CD4-positive, alpha-beta T cell treated with Interleukin-15 for 4 hours (primary cell): ENCODE results near the gene DYNC1H1.

Source experiments
- DNase-seq: peaks from one replicate; pipeline ENCODE4 v3.0.0-alpha.2; 2020; ENCODE audit warnings: low spot score

Gene DYNC1H1

DNA sequence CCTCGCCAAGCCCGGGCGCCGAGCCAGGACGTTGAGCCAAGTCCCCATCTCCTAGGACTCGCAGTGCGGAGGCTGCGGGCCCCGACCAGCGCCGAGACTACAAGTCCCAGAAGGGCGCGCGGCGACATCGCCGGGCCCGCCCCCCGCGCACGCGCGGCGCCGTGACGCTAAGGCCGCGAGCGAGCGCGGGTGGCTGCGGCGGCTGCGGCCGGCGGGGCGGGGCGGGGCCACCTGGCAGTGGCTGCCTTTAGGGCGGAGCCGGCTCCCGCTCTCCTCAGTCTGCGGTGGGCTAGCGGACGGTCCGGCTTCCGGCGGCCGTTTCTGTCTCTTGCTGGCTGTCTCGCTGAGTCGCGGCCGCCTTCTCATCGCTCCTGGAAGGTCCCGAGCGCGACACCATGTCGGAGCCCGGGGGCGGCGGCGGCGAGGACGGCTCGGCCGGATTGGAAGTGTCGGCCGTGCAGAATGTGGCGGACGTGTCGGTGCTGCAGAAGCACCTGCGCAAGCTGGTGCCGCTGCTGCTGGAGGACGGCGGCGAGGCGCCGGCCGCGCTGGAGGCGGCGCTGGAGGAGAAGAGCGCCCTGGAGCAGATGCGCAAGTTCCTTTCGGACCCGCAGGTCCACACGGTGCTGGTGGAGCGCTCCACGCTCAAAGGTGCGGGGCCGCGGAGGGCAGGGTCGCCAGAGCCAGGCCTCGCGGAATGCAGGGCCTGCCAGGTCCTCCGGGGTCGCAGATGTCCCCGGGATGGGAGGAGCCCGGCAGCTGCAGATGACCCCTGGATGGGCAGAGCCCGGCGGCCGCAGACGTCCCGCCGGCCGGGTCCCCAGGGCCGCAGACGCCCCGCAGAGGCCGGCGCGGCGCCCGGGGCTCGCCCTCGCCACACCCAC, at the start of gene DYNC1H1:
TSS of gene DYNC1H1 (plus strand) at position 277 of the 884 bp plus-strand sequence. CDS start at position 396, 119 bp downstream.
- peak; percentile 85 for DNase-seq

DNA sequence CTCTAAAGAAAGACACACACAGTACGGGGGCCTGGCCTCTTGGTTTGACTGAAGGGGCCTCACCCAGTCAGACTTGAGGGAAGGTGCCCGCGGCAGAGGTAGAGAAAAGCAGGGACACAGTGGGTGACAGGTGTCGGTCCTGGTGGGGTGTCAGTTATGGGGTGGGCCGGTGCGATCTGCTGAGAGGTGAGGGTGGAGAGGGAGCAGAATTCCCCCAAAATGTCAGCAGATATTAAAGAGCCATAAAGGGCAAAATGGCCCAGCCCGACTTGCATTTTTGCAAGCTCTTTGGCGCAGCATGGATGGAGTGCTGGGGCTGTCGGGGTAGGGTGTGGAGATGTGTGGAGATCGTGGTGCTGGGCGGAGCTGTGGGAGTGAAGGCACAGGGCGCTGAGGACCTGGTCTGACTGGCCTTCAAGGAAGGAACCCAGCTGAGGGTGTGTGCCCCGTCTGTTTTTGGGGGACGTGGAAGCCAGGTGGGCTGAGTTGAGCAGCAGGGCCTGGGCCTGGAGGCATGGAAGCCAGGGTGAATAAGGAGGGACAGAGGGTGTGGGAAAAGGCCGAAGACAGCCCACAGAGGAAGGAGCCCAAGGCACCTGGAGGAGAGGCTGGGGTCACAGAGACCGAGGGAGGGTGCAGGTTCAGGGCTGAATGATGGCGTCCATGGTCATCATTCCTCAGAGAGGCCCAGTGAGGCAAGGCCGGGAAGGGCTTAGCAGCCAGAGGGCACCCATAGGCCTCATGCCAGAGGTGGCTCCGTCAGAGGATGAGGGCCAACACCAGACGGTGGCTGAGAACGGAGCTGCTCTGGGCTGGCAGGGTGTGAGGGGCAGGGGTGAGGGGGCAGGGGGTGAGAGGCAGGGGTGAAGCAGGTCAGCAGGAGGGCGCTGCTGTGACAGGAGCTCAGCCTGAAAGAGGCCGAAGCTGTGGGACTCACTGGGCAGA, 48.2 kb upstream of the DYNC1H1 start:
- no peak for DNase-seq

DNA sequence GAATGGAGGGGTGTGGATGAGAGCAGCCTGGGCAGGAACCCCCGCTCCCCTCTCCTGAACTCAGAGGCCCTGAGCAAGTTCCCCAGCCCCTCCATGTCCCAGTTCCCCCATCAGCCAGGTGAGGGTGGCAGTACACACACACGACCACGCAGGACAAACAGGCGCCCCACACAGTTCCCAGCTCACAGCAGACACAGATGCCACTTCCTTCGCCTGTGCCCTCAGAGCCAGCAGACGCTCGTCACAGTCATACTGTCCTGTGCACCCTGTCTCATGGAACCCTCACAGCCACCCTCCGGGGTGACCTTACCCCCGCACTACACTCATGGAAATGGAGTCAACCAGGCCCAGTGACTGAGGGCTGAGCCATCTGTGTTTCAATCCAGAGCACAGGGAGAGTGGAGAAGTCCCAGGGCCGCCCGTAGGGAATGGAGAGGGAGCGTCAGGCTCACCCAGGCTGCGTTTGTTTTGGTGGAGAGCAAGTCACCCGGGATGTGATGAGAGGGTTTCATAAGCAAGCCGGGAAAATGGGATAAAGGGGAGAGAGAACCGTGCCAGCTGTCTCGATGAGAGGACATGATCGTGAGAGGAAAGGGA, 47.5 kb upstream of the DYNC1H1 start:
- DNase-seq, result no peak

DNA sequence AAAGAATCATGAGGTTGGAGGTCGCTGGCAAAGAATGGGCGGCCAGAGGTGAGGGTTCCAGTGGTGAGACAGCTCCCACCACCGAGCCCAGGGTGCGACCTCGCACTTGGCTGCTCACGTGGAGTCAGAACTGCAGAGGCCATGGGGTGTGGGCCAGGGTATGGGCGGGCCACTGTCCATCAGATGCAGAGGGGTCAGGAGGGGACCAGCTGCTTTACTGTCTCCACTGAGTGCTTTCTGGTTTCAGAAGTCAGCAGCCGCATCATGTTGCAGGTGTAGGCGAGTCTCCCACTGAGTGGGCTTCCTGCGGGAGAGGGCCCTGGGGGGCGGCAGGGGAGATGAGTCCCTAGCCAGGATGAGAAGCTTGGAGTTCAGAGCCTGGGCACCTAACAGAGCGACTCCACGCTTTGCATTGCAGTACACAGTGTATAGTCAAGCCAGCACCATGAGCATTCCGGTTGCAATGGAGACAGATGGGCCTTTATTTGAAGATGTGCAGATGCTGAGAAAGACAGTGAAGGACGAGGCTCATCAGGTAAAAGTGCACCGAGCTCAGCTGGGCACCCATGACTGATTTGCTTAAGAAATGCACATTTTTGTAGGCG, 46.9 kb upstream of the DYNC1H1 start:
- no peak for DNase-seq

DNA sequence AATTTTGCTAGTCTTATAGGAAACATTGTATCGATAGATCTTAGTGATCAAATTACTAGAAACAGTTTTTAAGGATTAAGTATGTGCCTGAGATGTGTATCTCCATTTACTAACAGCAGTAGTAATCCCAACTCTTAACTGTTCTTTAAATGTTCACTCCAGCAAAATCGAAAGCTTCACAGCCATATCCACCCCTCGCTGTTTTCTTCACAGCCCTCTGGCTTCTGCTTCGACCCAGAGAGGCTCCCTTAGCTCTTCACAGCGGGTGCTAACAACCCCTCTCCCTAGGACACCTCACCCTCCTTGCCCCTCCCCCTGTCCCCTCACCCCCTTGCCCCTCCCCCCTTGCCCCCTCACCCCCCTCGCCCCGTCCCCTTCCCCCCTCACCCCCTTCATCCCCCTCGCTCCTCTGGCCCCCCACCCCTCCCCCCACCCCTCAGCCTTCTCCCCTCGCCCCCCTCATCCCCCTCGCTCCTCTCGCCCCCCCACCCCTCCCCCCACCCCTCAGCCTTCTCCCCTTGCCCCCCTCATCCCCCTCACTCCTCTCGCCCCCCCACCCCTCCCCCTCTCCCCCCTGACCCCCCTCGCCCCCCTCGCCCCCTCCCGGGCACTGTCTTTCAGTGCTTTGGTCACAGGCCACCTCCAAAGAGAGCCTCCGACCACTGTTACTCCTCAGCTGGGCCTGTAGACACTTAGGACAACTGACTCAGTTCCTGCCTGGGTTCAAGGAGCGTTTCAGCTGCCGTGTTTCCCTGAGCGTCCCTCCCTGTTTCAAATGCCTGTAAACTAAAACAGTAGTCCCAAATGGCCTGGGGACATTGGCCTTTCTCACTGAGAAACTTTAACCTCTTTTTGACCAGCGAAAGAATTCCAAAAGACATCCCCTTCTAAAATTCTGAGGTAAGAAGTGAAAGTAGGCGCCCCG, 46.0 kb upstream of the DYNC1H1 start:
- no peak for DNase-seq

DNA sequence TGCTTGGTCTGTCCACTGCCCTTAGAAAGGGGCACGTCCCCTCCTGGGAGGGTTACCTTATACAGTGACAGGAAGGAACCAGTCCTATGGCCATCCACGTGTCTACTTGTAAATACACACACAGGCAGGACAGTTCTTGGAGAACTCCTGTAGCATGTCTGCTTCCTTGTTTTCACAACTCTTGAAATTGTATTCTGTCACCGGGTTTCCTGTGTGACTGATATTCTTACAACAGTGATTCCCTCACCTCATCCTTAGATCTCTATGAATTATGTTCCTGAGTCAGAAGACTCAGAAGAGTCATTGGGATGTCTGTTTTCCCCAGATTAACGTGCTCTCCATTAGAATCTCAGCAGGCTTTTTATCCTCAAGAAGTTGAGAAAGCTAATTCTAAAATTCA, 44.1 kb upstream of the DYNC1H1 start:
- no peak for DNase-seq

DNA sequence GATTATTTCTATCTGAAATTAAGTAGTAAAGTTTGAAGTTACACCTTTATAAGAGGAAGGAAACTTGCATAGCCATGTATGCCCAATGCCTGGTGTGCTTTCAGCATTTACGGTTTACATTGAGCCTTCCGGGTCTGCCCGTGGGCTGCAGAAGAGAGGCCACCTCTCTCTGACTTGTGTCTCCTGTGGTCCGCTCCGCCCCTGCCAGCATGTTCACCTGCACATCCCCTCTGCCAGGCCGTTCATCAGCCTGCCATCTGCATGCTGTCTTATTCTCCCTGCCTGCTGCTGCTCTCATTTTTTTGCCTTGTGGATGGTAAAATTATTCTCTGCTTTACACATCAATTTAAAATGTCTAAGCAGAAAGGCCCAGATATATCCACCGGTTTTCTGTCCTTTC, 41.5 kb upstream of the DYNC1H1 start:
- DNase-seq, result no peak

DNA sequence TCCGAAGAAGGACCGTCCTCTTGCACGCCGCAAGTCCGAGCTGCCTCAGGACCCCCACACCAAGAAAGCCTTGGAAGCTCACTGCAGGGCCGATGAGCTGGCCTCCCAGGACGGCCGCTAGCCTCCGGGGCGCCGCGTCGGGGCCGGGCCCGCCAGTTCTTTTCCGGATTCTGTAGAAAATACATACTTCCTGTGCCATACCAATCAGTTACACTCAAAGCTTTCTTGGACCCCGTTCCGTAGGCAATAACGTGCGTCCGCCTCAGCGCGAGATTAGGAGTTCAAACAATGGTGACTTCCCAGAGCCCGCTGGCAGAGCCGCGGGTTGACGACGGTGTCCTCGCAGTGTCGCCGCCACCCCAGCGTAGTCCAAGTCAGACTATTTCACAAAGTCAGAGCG, 39.2 kb upstream of the DYNC1H1 start:
- no peak for DNase-seq

DNA sequence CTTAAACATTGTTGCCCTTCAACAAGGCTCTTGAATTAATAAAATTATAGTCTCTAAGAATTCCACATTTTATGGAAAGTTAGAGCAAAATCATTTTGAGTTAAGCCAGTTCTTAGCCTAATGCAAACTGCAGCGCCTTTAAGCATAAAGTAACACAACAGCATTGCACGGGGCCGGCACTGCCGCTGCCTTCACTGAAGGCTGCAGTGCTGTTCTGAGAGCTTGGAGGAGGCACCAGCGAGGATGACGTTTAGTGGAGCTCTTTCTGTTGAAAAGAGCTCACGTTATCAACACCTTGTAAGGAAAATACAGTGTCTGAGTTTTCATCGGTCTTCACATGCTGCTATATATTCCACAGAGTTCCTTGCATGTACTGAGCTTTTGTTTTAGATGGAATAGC, 38.3 kb upstream of the DYNC1H1 start:
- no peak for DNase-seq

DNA sequence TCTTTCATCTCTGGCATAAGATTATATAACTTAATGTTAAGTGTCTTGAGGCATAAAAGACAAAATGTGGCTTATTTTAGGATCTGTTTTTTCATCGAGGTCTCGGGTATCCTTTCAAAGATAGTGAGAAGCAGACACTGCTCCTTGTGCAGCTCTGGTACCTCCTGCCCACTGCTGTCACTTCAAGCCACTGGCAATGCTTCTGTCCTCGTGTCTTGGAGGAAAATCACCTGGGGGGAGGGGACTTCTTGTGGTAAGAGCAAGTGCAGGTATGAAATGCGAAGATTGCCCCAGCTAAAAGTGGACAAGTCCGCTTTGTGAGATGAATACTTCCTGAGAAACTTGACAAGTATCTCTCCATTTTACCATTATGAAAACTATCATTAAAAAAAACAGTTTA, 37.8 kb upstream of the DYNC1H1 start:
- no peak for DNase-seq

DNA sequence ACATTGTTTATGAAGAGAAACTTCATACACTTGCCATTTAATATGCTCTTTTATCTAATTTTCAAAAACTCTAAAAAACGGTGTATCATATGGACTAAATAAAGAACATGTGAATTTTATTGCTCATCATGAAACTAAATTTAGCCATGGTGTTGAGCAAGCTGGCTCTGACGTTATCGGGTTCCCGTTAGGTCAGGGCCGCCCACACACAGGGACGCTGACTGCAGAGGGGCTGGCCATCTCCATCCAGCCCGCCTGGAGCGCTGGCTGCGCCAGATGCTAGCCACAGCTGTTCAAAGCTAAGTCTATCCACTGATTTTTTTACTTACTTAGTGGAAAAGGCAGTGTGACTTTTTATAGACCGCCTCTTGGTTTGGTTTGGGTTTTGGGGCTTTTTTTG, 36.5 kb upstream of the DYNC1H1 start:
- no peak for DNase-seq

DNA sequence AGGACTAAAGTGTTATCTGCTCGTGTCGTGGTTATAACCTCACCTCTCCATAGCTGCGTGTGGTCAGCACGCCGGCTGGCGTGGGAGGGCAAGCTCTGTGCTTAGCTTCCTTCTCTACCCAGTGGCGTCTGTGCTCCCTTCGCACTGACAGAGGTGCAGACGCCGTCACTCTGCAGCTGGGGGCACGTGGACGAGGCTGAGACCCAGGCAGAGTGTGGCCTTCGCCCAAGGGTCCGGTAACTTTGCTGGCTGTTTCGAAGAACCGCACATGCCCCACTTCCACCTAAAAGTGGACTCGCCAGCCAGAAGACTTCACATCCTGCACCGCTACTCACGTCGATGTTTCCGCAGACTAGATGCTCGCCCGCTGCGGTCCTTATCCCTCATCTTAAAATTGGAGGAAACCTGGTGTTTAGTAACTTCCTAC, 35.9 kb upstream of the DYNC1H1 start:
- no peak for DNase-seq

DNA sequence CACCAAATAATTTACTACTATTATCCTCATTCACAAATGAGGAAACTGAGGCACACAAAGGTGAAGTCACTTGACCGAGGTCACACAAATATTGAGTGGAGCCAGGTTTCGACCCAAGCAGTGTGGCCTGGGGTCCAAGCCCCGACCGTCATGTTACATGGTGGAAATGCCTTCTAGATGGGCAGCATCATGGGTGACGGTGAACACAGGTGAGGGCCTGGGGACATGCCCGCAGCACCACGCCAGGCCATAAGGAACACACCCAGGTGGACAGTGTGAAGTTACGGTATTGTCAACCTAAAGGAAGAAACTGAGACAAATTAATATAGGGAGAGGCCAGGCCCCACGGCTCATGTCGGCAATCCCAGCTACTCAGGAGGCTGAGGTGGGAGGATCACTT, 35.3 kb upstream of the DYNC1H1 start:
- no peak for DNase-seq

DNA sequence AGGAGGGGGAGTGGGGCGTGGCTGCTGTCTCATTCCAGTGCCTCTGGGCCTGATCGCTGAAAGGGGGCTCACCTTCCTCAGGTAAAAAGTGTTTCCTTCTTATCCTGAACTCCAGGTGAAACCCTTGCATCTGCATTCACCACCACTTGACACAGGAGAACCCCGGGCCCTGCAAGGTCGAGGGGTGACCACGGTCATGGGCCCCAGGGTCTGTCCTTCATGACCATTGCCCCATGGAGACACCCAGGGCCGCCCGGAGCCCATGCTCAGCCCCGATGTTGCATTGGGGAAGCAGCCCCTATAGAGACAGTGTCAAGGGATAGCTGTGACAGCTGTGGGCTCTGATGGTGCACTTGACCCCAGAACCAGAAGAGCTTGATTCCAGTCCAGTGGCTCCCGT, 34.4 kb upstream of the DYNC1H1 start:
- DNase-seq, result no peak

DNA sequence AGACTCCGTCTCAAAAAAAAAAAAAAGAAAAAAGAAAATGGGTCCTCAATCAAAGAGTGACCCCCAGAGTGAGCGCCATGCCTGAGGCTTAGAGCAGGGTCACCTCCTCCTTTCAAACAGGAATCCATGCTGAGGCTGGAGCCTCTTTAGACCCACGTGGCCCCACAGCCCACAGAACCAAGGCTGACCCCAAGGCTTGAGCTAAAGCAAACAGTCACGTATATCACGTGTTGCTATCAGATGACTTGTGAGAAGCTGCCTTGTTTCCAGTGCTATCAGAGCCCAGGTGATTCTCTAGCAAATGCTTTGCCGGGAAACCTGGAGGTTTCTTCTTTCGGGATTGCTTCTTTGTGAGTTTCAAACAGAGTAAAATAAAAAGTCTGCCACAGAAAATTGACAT, 31.7 kb upstream of the DYNC1H1 start:
- no peak for DNase-seq

DNA sequence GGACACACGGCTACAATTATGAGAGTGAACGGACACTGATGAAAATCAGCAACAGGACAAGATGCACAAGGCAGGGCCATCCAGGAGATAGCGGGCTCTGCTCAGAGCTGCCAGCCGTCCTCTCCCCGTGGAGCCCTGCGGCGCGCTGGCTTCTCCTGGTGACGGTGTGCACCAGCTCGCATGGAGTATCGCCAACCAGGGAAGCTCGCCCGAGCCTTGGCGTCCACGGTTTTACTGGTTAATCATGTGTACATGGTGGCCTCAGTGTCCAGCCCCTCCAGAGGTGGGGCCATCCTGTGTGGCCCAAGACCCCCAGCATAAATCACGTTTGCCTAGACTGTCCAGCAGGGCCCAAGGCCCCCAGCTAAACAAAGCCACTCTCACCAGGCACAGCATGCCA, 31.2 kb upstream of the DYNC1H1 start:
- no peak for DNase-seq

DNA sequence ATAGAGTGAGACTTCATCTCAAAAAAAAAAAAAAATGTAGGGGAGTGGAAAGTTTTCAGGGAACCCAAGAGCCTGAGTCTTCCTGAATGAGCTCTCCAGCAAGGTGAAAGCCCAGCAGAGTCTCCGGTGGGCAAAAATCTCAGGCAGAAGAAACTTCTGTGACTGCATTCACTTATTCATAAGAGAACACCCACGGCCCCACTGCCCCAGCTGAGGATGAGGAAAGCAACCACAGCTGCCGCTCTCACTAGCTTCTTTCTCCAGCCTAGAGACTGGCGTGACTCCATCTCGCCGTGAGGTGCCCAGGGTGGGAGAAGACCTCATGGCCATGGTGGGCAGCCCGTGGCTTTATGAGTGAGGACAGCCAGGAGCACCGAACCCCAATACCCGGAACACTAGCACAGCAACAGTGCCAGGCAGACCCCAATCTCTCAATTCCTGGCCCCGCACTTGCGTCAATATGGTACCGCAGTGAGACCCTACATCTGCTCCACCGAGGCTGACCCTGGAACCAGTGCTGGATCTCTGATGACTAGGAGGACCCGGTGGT, 29.7 kb upstream of the DYNC1H1 start:
- DNase-seq, result no peak

DNA sequence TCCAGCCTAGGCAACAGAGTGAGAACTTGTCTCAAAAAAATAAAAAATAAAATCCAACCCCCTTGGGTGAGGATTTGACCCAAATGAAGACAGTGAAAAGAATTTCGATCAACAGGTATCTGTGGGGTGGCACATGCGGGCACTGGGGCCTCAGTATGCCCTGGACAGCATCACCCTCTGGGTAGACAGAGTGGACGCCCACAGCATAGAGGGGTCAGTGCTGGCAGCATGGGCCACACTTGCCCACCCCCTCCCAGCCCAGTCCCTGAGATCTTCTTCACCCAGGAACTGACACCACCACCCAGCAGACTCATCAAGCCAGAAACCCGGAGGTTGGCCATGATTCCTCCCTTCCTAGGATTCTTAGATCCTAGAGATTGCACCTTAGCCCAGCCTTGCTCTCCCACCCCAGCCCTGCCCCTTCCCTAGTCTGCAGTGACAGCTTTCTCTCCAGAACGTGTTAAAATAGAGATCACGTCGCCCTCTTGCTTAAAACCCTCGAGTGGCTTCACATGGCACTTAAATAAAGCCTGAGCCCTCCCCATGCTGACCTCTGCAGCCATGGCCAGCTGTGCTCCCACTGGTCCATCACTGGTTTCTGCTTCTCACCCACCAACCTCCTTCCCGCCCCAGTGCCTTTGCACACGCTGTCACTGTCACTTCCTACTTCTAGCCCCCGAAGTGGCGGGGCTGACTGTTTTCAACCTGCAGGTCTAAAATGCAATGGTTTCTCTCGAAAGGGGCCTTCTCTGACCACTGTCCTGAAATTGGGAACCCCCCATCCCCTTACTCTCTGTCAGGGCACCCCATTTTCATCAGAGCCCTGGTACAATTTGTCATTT, 26.2 kb upstream of the DYNC1H1 start:
- DNase-seq, result no peak

DNA sequence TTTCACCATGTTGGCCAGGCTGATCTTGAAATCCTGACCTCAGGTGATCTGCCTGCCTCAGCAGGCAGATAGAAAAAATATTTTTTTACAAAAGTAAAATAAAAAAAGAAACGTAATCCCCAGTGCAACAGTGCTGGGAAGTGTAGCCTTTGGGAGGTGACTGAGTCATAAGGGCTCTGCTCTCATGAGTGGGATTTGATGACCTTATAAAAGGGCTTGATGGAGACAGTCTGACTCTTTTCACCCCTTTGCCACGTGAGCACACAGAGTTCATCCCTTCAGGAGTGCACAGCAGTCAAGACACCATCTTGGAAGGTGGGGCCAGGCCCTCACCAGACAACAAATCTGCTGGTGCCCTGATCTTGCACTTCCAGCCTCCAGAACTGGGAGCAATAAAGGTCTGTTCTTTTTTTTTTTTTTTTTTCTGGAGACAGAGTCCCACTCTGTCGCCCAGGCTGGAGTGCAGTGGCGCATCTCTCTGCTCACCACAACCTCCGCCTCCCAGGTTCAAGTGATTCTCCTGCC, 24.7 kb upstream of the DYNC1H1 start:
- DNase-seq, result no peak

DNA sequence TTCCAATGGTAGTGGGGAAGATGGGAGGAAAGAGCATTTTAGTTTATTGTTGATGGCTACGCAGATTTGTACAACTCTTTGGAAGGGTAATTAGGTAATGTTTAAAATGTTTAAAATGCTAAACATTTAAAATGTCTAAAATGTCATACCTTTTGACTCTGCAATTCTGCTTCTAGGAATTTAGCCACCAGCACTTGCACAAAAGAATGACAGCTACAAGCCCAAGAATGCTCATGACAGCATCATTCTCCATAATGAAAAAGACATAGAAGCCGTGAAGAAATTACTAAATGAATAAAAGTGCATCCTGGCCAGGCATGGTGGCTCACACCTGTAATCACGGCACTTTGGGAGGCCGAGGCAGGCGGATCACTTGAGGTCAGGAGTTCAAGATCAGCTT, 19.9 kb upstream of the DYNC1H1 start:
- no peak for DNase-seq
